ENCODE data around the gene PLEKHM2.

The PLEKHM2 gene

GRCh38 chr1:15753776-15754175 lies 69.7 kb downstream of the PLEKHM2 start:
- no peak for DNase-seq
- in situ Hi-C loops (cut with MboI; ENCODE audit: low pct_unique_long_range_greater_than_20kb, low sequenced_read_pairs): no loop called here

- in situ Hi-C loops (cut with MboI; ENCODE audit: low pct_unique_long_range_greater_than_20kb, low sequenced_read_pairs): no loop called here
- DNase-seq: no peak
Measured at GRCh38 chr1:15755021-15755645, 71.0 kb downstream of the PLEKHM2 start.

GRCh38 chr1:15755646-15756040 lies 71.5 kb downstream of the PLEKHM2 start:
- DNase-seq: no peak
- in situ Hi-C loops (cut with MboI; ENCODE audit: low pct_unique_long_range_greater_than_20kb, low sequenced_read_pairs): no loop called here

GRCh38 chr1:15756143-15757015 lies 72.3 kb downstream of the PLEKHM2 start:
- in situ Hi-C loops (cut with MboI; ENCODE audit: low pct_unique_long_range_greater_than_20kb, low sequenced_read_pairs): no loop called here
- no peak for DNase-seq

- in situ Hi-C loops (cut with MboI; ENCODE audit: low pct_unique_long_range_greater_than_20kb, low sequenced_read_pairs): no loop called here
- DNase-seq: no peak
Measured at GRCh38 chr1:15757016-15757543, 73.0 kb downstream of the PLEKHM2 start.

- no peak for DNase-seq
- in situ Hi-C loops (cut with MboI; ENCODE audit: low pct_unique_long_range_greater_than_20kb, low sequenced_read_pairs): no loop called here
Measured at GRCh38 chr1:15757575-15758342, 73.6 kb downstream of the PLEKHM2 start.

GRCh38 chr1:15758343-15758931 lies 74.3 kb downstream of the PLEKHM2 start, which contains the start of gene FBLIM1:
Gene FBLIM1 (plus strand): TSS chr1:15758795. CDS start chr1:15764984, 6,189 bp downstream.
- in situ Hi-C loops (cut with MboI; ENCODE audit: low pct_unique_long_range_greater_than_20kb, low sequenced_read_pairs): no loop called here
- DNase-seq: no peak

GRCh38 chr1:15758953-15759661 lies 75.0 kb downstream of the PLEKHM2 start:
- DNase-seq: peak; percentile 12
- in situ Hi-C loops (cut with MboI; ENCODE audit: low pct_unique_long_range_greater_than_20kb, low sequenced_read_pairs): no loop called here

GRCh38 chr1:15760520-15761211 lies 76.5 kb downstream of the PLEKHM2 start:
- in situ Hi-C loops (cut with MboI; ENCODE audit: low pct_unique_long_range_greater_than_20kb, low sequenced_read_pairs): no loop called here
- peak; percentile 9 for DNase-seq

GRCh38 chr1:15761366-15762128 lies 77.4 kb downstream of the PLEKHM2 start:
- in situ Hi-C loops (cut with MboI; ENCODE audit: low pct_unique_long_range_greater_than_20kb, low sequenced_read_pairs): no loop called here
- no peak for DNase-seq

- in situ Hi-C loops (cut with MboI; ENCODE audit: low pct_unique_long_range_greater_than_20kb, low sequenced_read_pairs): no loop called here
- DNase-seq: no peak
Measured at GRCh38 chr1:15762546-15762945, 78.4 kb downstream of the PLEKHM2 start.

GRCh38 chr1:15764269-15764764 lies 80.2 kb downstream of the PLEKHM2 start:
- DNase-seq: no peak
- in situ Hi-C loops (cut with MboI; ENCODE audit: low pct_unique_long_range_greater_than_20kb, low sequenced_read_pairs): no loop called here

- no peak for DNase-seq
- in situ Hi-C loops (cut with MboI; ENCODE audit: low pct_unique_long_range_greater_than_20kb, low sequenced_read_pairs): no loop called here
Measured at GRCh38 chr1:15764890-15765289, 80.8 kb downstream of the PLEKHM2 start.

GRCh38 chr1:15765495-15766194 lies 81.5 kb downstream of the PLEKHM2 start:
- DNase-seq: no peak

GRCh38 chr1:15767941-15768340 lies 83.8 kb downstream of the PLEKHM2 start:
- in situ Hi-C loops (cut with MboI; ENCODE audit: low pct_unique_long_range_greater_than_20kb, low sequenced_read_pairs): no loop called here

More at GRCh38 chr1:15765495-15766194, 81.5 kb downstream of the PLEKHM2 start:
- in situ Hi-C loops (cut with MboI; ENCODE audit: low pct_unique_long_range_greater_than_20kb, low sequenced_read_pairs): no loop called here

GRCh38 chr1:15768388-15768787 lies 84.3 kb downstream of the PLEKHM2 start:
- no peak for DNase-seq
- in situ Hi-C loops (cut with MboI; ENCODE audit: low pct_unique_long_range_greater_than_20kb, low sequenced_read_pairs): no loop called here

More at GRCh38 chr1:15767941-15768340, 83.8 kb downstream of the PLEKHM2 start:
- DNase-seq: no peak
